K562 (cell line): ENCODE results near the gene ATXN7. TPM values are rescaled to one million over a fixed set of nuclear protein-coding genes. Genes with fewer than 3 reads are reported as not detected.
A peak's percentile ranks its signal among the peaks of the same experiment; 100 is the strongest.

Source experiments
- ARID2 ChIP-seq: fragments of 450-650 bp; IDR thresholded peaks from 2 replicates; pipeline ENCODE4 v1.6.1; 2017; ENCODE audit warnings: antibody characterized with exemption, mild to moderate bottlenecking
- CBX3 ChIP-seq, 2 experiments: IDR thresholded peaks; 1 replicate in 1 of 2; 2 replicates in 1 of 2; pipeline ENCODE4 v1.6.1; 2012; ENCODE audit warnings: inconsistent platforms in 2 of 2, low read length in 2 of 2, borderline replicate concordance in 1 of 2, control low read depth in 1 of 2
- CHD1 ChIP-seq: fragments of 200-600 bp; sonication (generic); IDR thresholded peaks from one replicate; pipeline ENCODE4 v1.6.1; 2012; ENCODE audit warnings: mild to moderate bottlenecking, moderate library complexity, low read length, inconsistent platforms
- EWSR1 ChIP-seq: fragments of 450-650 bp; IDR thresholded peaks from 2 replicates; pipeline ENCODE4 v1.6.1; 2018; ENCODE audit warnings: borderline replicate concordance, mild to moderate bottlenecking, low read depth, moderate library complexity; ENCODE audit not compliant: partially characterized antibody
- GABPB1 ChIP-seq: sonication (generic); formaldehyde crosslinking; IDR thresholded peaks from 2 replicates; pipeline ENCODE4 v1.8.0; 2022; ENCODE audit warnings: mild to moderate bottlenecking, missing genetic modification reagents
- HDGF ChIP-seq: fragments of 450-650 bp; IDR thresholded peaks from 2 replicates; pipeline ENCODE4 v1.6.1; 2016
- MEF2A ChIP-seq: IDR thresholded peaks from 2 replicates; pipeline ENCODE4 v1.6.1; 2011; ENCODE audit warnings: low read depth, mild to moderate bottlenecking, low read length, moderate library complexity; ENCODE audit not compliant: control insufficient read depth
- RCOR1 ChIP-seq, 2 experiments: IDR thresholded peaks; 2 replicates each; pipeline ENCODE4 v1.6.1; 2012; ENCODE audit warnings: low read depth in 2 of 2, low read length in 2 of 2, borderline replicate concordance in 1 of 2, improper control_type of control experiment in 1 of 2
- TEAD4 ChIP-seq, 2 experiments: sonication (generic) in 1 of 2; formaldehyde crosslinking in 1 of 2; IDR thresholded peaks; 2 replicates each; pipeline versions ENCODE4 v1.6.1 to v1.8.0; 2012 to 2022; ENCODE audit warnings: borderline replicate concordance in 1 of 2, inconsistent platforms in 1 of 2, low read length in 1 of 2, mild to moderate bottlenecking in 1 of 2, missing genetic modification reagents in 1 of 2
- ZBTB17 ChIP-seq: fragments of 450-650 bp; formaldehyde crosslinking; IDR thresholded peaks from 2 replicates; pipeline ENCODE4 v1.4.0; 2020; ENCODE audit warnings: mild to moderate bottlenecking
- polyA plus RNA-seq, 8 experiments: library from polyadenylated mRNA; depleted of rRNA in 4 of 8; stranded (reverse) in 5 of 8; unstranded in 3 of 8; fragments of >200 nt; fragmentation: Nextera tagmentation in 2 of 8; fragmentation: Illumina TruSeq in 1 of 8; extraction: Ambion mirVana in 2 of 8; extraction: Trizol in 1 of 8; gene quantifications; 2 replicates each; pipeline versions ENCODE4 v1.2.1 to v1.2.3, GENCODE V29; 2011 to 2014; ENCODE audit warnings: inconsistent platforms in 1 of 8, missing spikeins in 1 of 8
- total RNA-seq, 7 experiments: library from RNA; depleted of rRNA in 6 of 7; stranded (reverse); fragments of >200 nt in 6 of 7; fragmentation: Illumina TruSeq in 2 of 7; extraction: Trizol in 2 of 7; gene quantifications; 2 replicates each; pipeline versions ENCODE4 v1.2.1 to v1.2.3, GENCODE V29; 2011 to 2021; ENCODE audit warnings: low replicate concordance in 1 of 7
- TF ChIP-seq, protein P1 (sequence below): fragments of 450-650 bp; IDR thresholded peaks from 2 replicates; pipeline ENCODE4 v1.6.1; 2018; ENCODE audit not compliant: partially characterized antibody
- TF ChIP-seq, protein P2 (sequence below): IDR thresholded peaks from 3 replicates; pipeline ENCODE4 v1.6.1; 2011; ENCODE audit warnings: borderline replicate concordance, mild to moderate bottlenecking; ENCODE audit not compliant: insufficient read length, insufficient read depth
- TF ChIP-seq, protein P3 (sequence below): fragments of 450-650 bp; conservative IDR thresholded peaks from 2 replicates; pipeline ENCODE4 v1.6.1; 2016; ENCODE audit warnings: missing genetic modification characterization, low read depth, mild to moderate bottlenecking, control low read depth, missing compliant biosample characterization
- TF ChIP-seq, protein P4 (sequence below): fragments of 450-650 bp; IDR thresholded peaks from 2 replicates; pipeline ENCODE4 v1.6.1; 2016
- TF ChIP-seq, protein P5 (sequence below): IDR thresholded peaks from 2 replicates; pipeline ENCODE4 v1.6.1; 2011; ENCODE audit warnings: borderline replicate concordance, low read depth, mild to moderate bottlenecking, moderate library complexity, low read length; ENCODE audit not compliant: insufficient read depth, poor library complexity, severe bottlenecking

The ATXN7 gene
- total and polyA plus RNA-seq, 9 of the 15 experiments (the other 6 are each of a cell fraction or from before 2014, with no cell fraction given), result 0.41 to 9.2 (median 6.7) TPM

DNA sequence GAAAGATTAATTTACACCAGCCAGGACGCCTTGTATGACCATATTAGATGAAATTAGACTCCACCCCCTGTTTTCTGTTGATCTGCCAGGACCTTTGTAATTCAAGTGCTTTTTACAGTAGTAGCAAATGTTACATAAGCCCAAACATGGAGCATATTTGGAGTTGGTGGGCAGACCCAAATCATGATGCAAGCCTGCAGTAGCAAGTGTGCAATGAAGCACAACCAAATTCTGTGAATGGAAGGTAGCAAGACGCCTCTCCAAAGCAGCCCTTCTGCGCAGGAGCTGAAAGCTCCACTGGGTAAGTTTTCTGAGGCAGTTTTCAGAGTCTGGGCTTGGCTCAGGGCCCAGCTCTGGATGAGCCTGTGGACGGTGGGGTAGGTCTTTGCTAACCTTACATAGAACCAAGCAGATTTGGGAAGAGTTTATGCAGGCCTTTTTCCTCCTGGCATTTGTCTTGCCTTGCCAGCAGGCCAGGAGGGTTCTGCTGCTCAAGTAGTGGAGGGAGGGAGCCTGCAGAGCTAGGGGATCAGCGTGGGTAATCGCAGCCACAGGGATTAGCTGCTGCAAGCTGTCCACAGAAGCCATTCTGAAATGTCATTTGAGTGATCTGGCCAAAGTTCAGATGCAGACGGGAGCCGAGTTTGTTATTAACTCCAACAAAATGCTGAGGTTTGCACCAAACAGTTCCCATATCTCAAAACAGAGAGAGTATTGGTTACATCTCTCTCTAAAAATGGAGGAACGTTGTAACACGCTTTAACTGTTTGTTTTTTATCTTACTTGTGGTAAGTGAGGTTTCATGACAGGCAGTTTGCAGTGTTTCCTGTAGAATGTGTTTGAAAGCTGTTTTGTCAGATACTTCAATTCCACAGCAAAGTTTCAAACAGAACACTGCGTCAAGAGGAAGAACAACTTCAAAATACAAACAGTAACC, 104.3 kb downstream of the ATXN7 start (continued):
- TF ChIP-seq, protein P1, sequence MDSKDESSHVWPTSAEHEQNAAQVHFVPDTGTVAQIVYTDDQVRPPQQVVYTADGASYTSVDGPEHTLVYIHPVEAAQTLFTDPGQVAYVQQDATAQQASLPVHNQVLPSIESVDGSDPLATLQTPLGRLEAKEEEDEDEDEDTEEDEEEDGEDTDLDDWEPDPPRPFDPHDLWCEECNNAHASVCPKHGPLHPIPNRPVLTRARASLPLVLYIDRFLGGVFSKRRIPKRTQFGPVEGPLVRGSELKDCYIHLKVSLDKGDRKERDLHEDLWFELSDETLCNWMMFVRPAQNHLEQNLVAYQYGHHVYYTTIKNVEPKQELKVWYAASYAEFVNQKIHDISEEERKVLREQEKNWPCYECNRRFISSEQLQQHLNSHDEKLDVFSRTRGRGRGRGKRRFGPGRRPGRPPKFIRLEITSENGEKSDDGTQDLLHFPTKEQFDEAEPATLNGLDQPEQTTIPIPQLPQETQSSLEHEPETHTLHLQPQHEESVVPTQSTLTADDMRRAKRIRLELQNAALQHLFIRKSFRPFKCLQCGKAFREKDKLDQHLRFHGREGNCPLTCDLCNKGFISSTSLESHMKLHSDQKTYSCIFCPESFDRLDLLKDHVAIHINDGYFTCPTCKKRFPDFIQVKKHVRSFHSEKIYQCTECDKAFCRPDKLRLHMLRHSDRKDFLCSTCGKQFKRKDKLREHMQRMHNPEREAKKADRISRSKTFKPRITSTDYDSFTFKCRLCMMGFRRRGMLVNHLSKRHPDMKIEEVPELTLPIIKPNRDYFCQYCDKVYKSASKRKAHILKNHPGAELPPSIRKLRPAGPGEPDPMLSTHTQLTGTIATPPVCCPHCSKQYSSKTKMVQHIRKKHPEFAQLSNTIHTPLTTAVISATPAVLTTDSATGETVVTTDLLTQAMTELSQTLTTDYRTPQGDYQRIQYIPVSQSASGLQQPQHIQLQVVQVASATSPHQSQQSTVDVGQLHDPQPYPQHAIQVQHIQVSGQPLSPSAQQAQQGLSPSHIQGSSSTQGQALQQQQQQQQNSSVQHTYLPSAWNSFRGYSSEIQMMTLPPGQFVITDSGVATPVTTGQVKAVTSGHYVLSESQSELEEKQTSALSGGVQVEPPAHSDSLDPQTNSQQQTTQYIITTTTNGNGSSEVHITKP, result no peak
- no peak for TF ChIP-seq CHD1
- no peak for TF ChIP-seq RCOR1 (IDR thresholded peaks at IDR 0.05; ENCODE audit: borderline replicate concordance in 1 of 2, low read depth in 2 of 2, low read length in 2 of 2)
- TF ChIP-seq, protein P2, sequence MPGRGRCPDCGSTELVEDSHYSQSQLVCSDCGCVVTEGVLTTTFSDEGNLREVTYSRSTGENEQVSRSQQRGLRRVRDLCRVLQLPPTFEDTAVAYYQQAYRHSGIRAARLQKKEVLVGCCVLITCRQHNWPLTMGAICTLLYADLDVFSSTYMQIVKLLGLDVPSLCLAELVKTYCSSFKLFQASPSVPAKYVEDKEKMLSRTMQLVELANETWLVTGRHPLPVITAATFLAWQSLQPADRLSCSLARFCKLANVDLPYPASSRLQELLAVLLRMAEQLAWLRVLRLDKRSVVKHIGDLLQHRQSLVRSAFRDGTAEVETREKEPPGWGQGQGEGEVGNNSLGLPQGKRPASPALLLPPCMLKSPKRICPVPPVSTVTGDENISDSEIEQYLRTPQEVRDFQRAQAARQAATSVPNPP, result no peak
- TF ChIP-seq, protein P3, sequence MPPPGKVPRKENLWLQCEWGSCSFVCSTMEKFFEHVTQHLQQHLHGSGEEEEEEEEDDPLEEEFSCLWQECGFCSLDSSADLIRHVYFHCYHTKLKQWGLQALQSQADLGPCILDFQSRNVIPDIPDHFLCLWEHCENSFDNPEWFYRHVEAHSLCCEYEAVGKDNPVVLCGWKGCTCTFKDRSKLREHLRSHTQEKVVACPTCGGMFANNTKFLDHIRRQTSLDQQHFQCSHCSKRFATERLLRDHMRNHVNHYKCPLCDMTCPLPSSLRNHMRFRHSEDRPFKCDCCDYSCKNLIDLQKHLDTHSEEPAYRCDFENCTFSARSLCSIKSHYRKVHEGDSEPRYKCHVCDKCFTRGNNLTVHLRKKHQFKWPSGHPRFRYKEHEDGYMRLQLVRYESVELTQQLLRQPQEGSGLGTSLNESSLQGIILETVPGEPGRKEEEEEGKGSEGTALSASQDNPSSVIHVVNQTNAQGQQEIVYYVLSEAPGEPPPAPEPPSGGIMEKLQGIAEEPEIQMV (tag), result no peak
- TF ChIP-seq, protein P4, sequence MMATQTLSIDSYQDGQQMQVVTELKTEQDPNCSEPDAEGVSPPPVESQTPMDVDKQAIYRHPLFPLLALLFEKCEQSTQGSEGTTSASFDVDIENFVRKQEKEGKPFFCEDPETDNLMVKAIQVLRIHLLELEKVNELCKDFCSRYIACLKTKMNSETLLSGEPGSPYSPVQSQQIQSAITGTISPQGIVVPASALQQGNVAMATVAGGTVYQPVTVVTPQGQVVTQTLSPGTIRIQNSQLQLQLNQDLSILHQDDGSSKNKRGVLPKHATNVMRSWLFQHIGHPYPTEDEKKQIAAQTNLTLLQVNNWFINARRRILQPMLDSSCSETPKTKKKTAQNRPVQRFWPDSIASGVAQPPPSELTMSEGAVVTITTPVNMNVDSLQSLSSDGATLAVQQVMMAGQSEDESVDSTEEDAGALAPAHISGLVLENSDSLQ, result peak; percentile 49; the same call in 1 of the 2 replicates
- TF ChIP-seq EWSR1, result no peak
- TF ChIP-seq, protein P5, sequence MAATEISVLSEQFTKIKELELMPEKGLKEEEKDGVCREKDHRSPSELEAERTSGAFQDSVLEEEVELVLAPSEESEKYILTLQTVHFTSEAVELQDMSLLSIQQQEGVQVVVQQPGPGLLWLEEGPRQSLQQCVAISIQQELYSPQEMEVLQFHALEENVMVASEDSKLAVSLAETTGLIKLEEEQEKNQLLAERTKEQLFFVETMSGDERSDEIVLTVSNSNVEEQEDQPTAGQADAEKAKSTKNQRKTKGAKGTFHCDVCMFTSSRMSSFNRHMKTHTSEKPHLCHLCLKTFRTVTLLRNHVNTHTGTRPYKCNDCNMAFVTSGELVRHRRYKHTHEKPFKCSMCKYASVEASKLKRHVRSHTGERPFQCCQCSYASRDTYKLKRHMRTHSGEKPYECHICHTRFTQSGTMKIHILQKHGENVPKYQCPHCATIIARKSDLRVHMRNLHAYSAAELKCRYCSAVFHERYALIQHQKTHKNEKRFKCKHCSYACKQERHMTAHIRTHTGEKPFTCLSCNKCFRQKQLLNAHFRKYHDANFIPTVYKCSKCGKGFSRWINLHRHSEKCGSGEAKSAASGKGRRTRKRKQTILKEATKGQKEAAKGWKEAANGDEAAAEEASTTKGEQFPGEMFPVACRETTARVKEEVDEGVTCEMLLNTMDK, result no peak
- no peak for TF ChIP-seq HDGF
- TF ChIP-seq TEAD4 (IDR thresholded peaks at IDR 0.05; ENCODE audit: low read length), result 0 out of 2 replicates have a peak, but pooled peaks have one; percentile 8
- TF ChIP-seq TEAD4 (CRISPR knock-in tag; IDR thresholded peaks at IDR 0.05; ENCODE audit: borderline replicate concordance), result no peak
- TF ChIP-seq MEF2A, result no peak
- no peak for TF ChIP-seq ZBTB17 (CRISPR knock-in tag)
- no peak for TF ChIP-seq ARID2
- TF ChIP-seq GABPB1 (CRISPR knock-in tag), result no peak
- TF ChIP-seq CBX3 (IDR thresholded peaks at IDR 0.05; ENCODE audit: borderline replicate concordance in 1 of 2, low read length in 2 of 2), result no peak
